ENCODE measurements around the gene KSR1. TPM values are rescaled to one million over a fixed set of nuclear protein-coding genes. Genes with fewer than 3 reads are reported as not detected.

KSR1 gene
- total and polyA plus RNA-seq, 2 experiments from 2014 or later, result 7.8 to 53.2 TPM

GRCh38 chr17:27529230-27529796, 73.1 kb downstream of the KSR1 start:
- Mint-ChIP-seq H3K36me3 (ENCODE audit: low read depth) (no peaks in the 10 kb centered on the region), H3K4me1 (peaks cover 69% of the 10 kb centered on the region), H3K27ac (peak overlapping the region; percentile 95), H3K4me3 (no peak overlapping the region), H3K9me3 (no peaks in the 10 kb centered on the region), H3K27me3 (ENCODE audit: insufficient read depth, low read depth, poor library complexity) (peaks cover 2% of the 10 kb centered on the region)
- H3K4me2 ChIP-seq, result 0 out of 2 replicates have a peak overlapping the region, but pooled peaks have one; percentile 2
- no peaks in the 10 kb centered on the region for H4K20me1 ChIP-seq (replicated peaks; ENCODE audit: insufficient read depth)
- H3K27me3 ChIP-seq (ENCODE audit: insufficient read depth), result no peaks in the 10 kb centered on the region
- TF ChIP-seq POLR2AphosphoS5 (IDR thresholded peaks at IDR 0.05; ENCODE audit: low read depth), result no peak
- no peak for TF ChIP-seq NANOG (IDR thresholded peaks at IDR 0.05; ENCODE audit: borderline replicate concordance)
- TF ChIP-seq EZH2phosphoT487 (IDR thresholded peaks at IDR 0.05; ENCODE audit: unreplicated experiment), result no peak
- no peak for TF ChIP-seq REST (IDR thresholded peaks at IDR 0.05; ENCODE audit: unreplicated experiment)
- DNase-seq (ENCODE audit: low spot score), result no peak
- H3K79me2 ChIP-seq (replicated peaks; ENCODE audit: insufficient read depth), result peaks cover 88% of the 10 kb centered on the region
- no peaks in the 10 kb centered on the region for H3K36me3 ChIP-seq (ENCODE audit: insufficient read depth)
- peak overlapping the region; percentile 59 for H3K27ac ChIP-seq (ENCODE audit: low read depth)
- H2AFZ ChIP-seq, result no peak overlapping the region
- peaks cover 33% of the 10 kb centered on the region for H3K4me1 ChIP-seq (ENCODE audit: insufficient read depth)
- H3K9me2 ChIP-seq (ENCODE audit: insufficient read depth), result no peaks in the 10 kb centered on the region
- peaks cover 6% of the 10 kb centered on the region; the same call in 1 of the 2 replicates for H3F3A ChIP-seq (replicated peaks; ENCODE audit: low read depth)
- no peak; the same call in 2 of the 3 replicates for ATAC-seq
- no peak overlapping the region for H3K4me3 ChIP-seq

GRCh38 chr17:27530764-27531391, 74.6 kb downstream of the KSR1 start:
- ATAC-seq (no peak), DNase-seq (ENCODE audit: low spot score) (no peak)
- H3K27ac Mint-ChIP-seq, result peak overlapping the region; percentile 12; the same call in 1 of the 2 replicates
- Histone ChIP-seq H3K27ac (ENCODE audit: low read depth) (no peak overlapping the region), H3K27me3 (ENCODE audit: insufficient read depth) (no peaks in the 10 kb centered on the region), H2AFZ (no peak overlapping the region), H3K79me2 (replicated peaks; ENCODE audit: insufficient read depth) (peaks cover 91% of the 10 kb centered on the region), H3F3A (replicated peaks; ENCODE audit: low read depth) (no peaks in the 10 kb centered on the region), H3K36me3 (ENCODE audit: insufficient read depth) (no peaks in the 10 kb centered on the region), H4K20me1 (replicated peaks; ENCODE audit: insufficient read depth) (peaks cover 3% of the 10 kb centered on the region; the same call in 1 of the 2 replicates), H3K9me2 (ENCODE audit: insufficient read depth) (no peaks in the 10 kb centered on the region), H3K4me3 (no peak overlapping the region), H3K4me2 (peak overlapping the region; percentile 26; the same call in 1 of the 2 replicates), H3K4me1 (ENCODE audit: insufficient read depth) (peaks cover 28% of the 10 kb centered on the region)
- H3K4me3 Mint-ChIP-seq, result no peak overlapping the region
- peaks cover 68% of the 10 kb centered on the region for H3K4me1 Mint-ChIP-seq
- H3K36me3 Mint-ChIP-seq (ENCODE audit: low read depth), result no peaks in the 10 kb centered on the region; the same call in 2 of the 3 replicates
- H3K9me3 Mint-ChIP-seq, result no peaks in the 10 kb centered on the region
- peaks cover 2% of the 10 kb centered on the region for H3K27me3 Mint-ChIP-seq (ENCODE audit: insufficient read depth, low read depth, poor library complexity)
- TF ChIP-seq STAT1 (IDR thresholded peaks at IDR 0.05; ENCODE audit: unreplicated experiment) (no peak), ZNF462 (CRISPR knock-in tag; IDR thresholded peaks at IDR 0.05) (no peak), EZH2phosphoT487 (IDR thresholded peaks at IDR 0.05; ENCODE audit: unreplicated experiment) (no peak), JUNB (IDR thresholded peaks at IDR 0.05; ENCODE audit: unreplicated experiment) (no peak), POLR2AphosphoS5 (IDR thresholded peaks at IDR 0.05; ENCODE audit: low read depth) (no peak), CREB1 (CRISPR knock-in tag; IDR thresholded peaks at IDR 0.05; ENCODE audit: low read depth) (no peak)
